ENCODE data around the gene ACR.
"Not testable (repeated sequence)": the region's sequence is repeated elsewhere in the genome, so short reads cannot be mapped to it uniquely, and the experiment has no call there.

ACR gene

GRCh38 chr22:50733521-50734342 lies 4.3 kb upstream of the ACR start:
- no peak for DNase-seq

GRCh38 chr22:50734343-50734771 lies 3.6 kb upstream of the ACR start:
- no peak for DNase-seq

- no peak for DNase-seq
Measured at GRCh38 chr22:50734986-50735738, 2.8 kb upstream of the ACR start.

- no peak for DNase-seq
Measured at GRCh38 chr22:50735739-50736030, 2.3 kb upstream of the ACR start.

GRCh38 chr22:50738649-50739227 lies 734 bp downstream of the ACR start:
- DNase-seq, result no peak

GRCh38 chr22:50739279-50739691 lies 1.3 kb downstream of the ACR start:
- no peak for DNase-seq

- DNase-seq, result no peak
Measured at GRCh38 chr22:50739894-50740293, 1.9 kb downstream of the ACR start.

GRCh38 chr22:50740714-50741113 lies 2.7 kb downstream of the ACR start:
- DNase-seq, result not testable (repeated sequence)

- not testable (repeated sequence) for DNase-seq
Measured at GRCh38 chr22:50744424-50744823, 6.4 kb downstream of the ACR start.

- DNase-seq, result not testable (repeated sequence)
Measured at GRCh38 chr22:50747521-50747920, 9.5 kb downstream of the ACR start.

- DNase-seq, result not testable (repeated sequence)
Measured at GRCh38 chr22:50748630-50749029, 10.6 kb downstream of the ACR start.

- DNase-seq, result peak in 1 of 2 donors; percentile 7
Measured at GRCh38 chr22:50749302-50750074, 11.5 kb downstream of the ACR start.

- DNase-seq, result not testable (repeated sequence)
Measured at GRCh38 chr22:50755251-50755650, 17.2 kb downstream of the ACR start.

- DNase-seq, result not testable (repeated sequence)
Measured at GRCh38 chr22:50756406-50756805, 18.4 kb downstream of the ACR start.

- DNase-seq, result peak; percentile 0 to 6
Measured at GRCh38 chr22:50756949-50757491, 19.0 kb downstream of the ACR start.

- DNase-seq, result not testable (repeated sequence)
Measured at GRCh38 chr22:50759597-50760341, 21.8 kb downstream of the ACR start.

GRCh38 chr22:50761829-50762228 lies 23.8 kb downstream of the ACR start:
- DNase-seq, result not testable (repeated sequence)

- DNase-seq, result not testable (repeated sequence)
Measured at GRCh38 chr22:50764288-50764687, 26.3 kb downstream of the ACR start.

GRCh38 chr22:50775132-50775531 lies 37.1 kb downstream of the ACR start:
- peak in 1 of 2 donors; percentile 3 for DNase-seq

GRCh38 chr22:50777631-50778030 lies 39.6 kb downstream of the ACR start:
- DNase-seq, result not testable (repeated sequence)

- DNase-seq, result not testable (repeated sequence)
Measured at GRCh38 chr22:50780244-50780643, 42.2 kb downstream of the ACR start.

GRCh38 chr22:50782253-50782652 lies 44.2 kb downstream of the ACR start:
- not testable (repeated sequence) for DNase-seq

Data from inflammatory macrophage treated with lipopolysaccharide for 1 hour (primary cell).